Measurements from ENCODE around the gene CD44.

DNA sequence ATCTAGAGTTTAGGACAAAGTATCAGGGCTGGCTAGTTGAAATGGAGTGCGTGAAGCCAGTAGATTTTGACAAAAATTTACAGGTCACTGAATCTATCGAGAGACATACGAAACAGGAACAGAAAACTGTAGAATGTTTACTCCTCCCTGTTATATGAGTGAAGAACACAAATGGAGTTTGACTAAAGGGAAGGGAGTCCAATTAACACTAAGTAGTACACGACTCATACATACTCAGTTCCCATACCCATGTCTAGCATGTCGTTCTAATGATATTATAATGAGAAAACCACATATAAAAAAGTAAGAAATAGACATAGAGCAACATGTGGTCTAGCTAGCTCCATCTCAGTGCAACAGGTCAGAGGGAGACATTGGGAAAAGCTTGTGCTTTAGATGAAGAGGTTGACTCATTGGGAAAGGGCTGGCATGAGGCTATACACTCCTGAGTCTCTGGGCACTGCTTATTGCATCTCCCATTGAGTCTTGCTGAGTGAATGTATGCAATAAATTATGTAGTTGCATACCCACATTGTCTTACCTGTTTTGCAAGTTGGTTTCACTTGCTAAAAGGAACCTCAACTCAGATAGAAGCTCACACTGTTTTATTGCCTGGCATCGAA is 43.5 kb downstream of the CD44 start:
- no peak for TF ChIP-seq CSDC2 (CRISPR knock-in tag; IDR thresholded peaks at IDR 0.05)
- no peak for TF ChIP-seq PPARA (CRISPR knock-in tag; IDR thresholded peaks at IDR 0.05; ENCODE audit: borderline replicate concordance)
- no peak for TF ChIP-seq CREB5 (CRISPR knock-in tag; IDR thresholded peaks at IDR 0.05; ENCODE audit: low read depth)
- TF ChIP-seq ZC3H10 (CRISPR knock-in tag; IDR thresholded peaks at IDR 0.05), result no peak
- TF ChIP-seq, protein P1, sequence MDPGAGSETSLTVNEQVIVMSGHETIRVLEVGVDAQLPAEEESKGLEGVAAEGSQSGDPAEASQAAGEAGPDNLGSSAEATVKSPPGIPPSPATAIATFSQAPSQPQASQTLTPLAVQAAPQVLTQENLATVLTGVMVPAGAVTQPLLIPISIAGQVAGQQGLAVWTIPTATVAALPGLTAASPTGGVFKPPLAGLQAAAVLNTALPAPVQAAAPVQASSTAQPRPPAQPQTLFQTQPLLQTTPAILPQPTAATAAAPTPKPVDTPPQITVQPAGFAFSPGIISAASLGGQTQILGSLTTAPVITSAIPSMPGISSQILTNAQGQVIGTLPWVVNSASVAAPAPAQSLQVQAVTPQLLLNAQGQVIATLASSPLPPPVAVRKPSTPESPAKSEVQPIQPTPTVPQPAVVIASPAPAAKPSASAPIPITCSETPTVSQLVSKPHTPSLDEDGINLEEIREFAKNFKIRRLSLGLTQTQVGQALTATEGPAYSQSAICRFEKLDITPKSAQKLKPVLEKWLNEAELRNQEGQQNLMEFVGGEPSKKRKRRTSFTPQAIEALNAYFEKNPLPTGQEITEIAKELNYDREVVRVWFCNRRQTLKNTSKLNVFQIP (CRISPR knock-in tag; IDR thresholded peaks at IDR 0.05; ENCODE audit: borderline replicate concordance, low read depth), result no peak
- no peak for TF ChIP-seq OSR1 (CRISPR knock-in tag; IDR thresholded peaks at IDR 0.05)
